HG02588 (cell line): Measurements from ENCODE around the gene PRKAA2.

ENCODE experiments used
- ATAC-seq: cut with Tn5 transposase; IDR thresholded peaks from one replicate; pipeline ENCODE4 v1.9.1; 2021; ENCODE audit warnings: mild to moderate bottlenecking, moderate library complexity; ENCODE audit not compliant: unreplicated experiment

PRKAA2 gene

DNA sequence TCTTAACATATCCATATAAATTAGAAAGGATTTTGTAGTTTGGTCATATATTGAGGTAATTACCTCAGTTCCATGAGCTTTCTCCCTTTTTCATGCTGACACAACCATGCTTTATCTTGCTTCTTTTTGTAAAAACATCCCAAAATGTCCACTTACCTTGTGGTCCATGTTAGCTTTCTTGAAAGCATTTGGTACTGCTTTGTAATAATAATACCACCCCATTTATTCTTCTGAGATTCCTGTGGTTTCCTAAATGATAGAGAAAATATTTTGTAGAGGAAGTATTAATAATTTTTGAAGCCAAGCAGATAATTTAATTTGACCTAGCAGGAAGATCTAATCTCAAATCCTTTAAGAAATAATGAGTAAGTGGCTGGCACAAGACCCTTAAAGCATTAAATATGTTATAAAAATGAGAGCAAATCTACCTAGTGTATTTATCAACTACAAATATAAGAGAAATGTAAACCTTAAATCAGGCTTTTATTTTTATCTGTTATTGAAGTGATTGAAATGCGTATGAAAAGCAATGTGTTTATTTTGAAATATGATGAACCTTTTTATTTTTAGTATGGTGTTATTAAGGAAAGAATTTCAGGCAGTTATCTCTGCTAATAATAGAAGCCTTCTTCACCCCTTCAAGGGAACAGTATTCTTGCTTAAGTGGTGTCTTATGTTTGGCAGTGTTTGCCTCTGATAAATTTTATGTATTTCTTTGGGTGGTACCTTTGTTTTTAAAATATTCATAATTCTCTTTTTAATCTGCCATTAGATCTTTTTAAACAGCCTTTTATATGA, 9.2 kb downstream of the PRKAA2 start:
- ATAC-seq = no peak

GRCh38 chr1:56655991-56656613, 11.0 kb downstream of the PRKAA2 start:
- ATAC-seq = no peak

- ATAC-seq = no peak
Observed at GRCh38 chr1:56658254-56658653, 13.1 kb downstream of the PRKAA2 start.

DNA sequence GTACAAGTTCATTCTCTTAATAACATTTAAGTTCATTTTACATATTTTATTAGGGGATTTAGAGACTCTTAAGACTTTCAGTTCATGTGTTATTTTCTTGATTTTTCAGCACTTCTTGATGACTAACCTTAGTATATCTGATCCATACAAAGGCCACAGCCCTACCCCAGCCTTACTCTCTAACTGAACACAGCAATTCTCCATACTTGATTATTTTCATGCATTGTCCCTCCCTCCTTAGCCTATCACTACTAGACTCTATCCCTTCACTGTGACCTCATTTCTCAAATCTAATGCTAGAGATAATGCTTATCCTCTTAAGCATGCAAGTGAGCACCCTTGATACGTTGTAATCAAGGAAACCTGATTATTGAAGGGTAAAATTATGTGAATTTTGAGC, 15.2 kb downstream of the PRKAA2 start:
- no peak for ATAC-seq

- ATAC-seq = no peak
Observed at GRCh38 chr1:56663846-56664245, 18.7 kb downstream of the PRKAA2 start.

DNA sequence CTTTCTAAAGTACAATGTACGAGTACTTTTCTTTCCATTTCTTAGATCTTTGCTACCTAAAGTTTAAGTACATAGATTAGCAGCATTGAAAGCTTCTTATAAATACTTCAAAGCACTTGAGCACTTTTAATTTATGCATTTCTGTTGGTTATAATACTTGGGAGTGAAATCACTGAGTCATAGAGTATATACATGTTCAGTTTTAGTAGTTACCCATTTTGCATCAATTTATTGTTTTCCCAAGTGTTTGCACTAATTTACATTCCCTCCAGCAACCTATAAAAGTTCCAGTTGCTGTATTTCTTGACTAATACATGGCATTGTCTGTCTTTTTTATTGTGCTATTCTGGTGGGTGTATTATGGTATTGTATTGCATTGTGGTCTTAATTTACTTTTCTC, 20.3 kb downstream of the PRKAA2 start:
- ATAC-seq = no peak

GRCh38 chr1:56666112-56666608, 21.0 kb downstream of the PRKAA2 start:
- no peak for ATAC-seq

- no peak for ATAC-seq
Observed at GRCh38 chr1:56670350-56670749, 25.2 kb downstream of the PRKAA2 start.

- no peak for ATAC-seq
Observed at GRCh38 chr1:56671085-56671484, 26.0 kb downstream of the PRKAA2 start.

DNA sequence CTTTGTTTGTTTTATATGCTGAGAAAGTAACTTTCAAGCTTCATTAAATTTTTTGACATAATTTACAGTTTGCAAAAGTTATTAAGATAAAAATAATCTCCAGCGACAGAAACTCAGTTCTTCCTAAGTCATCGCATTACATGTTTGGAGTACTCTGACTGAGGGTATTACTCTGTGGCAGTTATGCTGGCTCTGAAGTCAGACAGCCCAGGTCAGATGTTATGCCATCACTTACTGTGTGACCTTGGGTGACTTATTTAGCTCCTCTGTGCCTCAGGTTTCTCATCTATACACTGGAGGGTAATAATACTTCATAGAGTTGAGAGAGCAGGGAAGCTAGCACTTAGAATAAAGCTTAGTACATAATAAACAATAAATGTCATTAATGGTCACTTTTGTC, 26.4 kb downstream of the PRKAA2 start:
- no peak for ATAC-seq

- no peak for ATAC-seq
Observed at GRCh38 chr1:56672579-56672978, 27.5 kb downstream of the PRKAA2 start.

DNA sequence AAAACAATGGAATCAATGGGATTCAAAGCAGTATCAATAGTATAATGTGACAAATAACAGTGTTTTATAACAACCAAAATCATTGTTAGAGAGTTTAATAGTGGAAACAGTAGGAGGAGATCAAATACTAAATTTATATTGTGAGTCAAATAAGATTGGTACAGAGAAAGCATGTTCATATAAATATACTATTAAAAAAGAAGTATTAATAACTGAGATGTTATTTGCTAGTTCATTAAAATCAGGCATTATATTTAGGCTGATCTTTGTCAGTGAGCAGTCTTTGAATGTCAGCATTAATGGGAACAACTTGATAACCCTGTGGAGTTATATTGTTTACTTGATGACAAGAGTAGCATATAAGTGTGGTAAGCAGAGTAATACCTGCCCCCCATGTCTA, 30.6 kb downstream of the PRKAA2 start:
- no peak for ATAC-seq

DNA sequence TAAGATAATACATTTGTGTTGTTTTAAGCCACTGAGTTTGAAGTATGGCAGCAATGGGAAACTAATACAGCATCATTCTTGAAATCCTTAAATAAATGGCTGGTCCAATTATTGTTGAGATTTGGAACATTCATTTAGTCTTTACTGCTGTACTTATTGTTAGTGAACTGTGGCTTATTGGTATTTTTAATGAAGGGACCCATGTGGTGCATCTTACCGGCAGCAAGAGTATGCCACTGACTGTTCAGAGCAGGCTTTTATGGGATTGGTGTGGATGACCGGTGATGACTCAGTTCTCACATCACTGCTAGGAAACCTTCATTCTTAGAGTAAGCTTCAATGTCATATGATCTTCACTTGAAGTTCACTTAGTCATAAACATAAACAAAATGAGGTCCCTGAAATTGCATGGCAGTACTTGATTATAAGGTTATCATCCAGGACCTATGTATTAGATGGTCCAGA, 31.5 kb downstream of the PRKAA2 start:
- ATAC-seq = no peak

GRCh38 chr1:56683569-56683968, 38.5 kb downstream of the PRKAA2 start:
- no peak for ATAC-seq

- ATAC-seq = no peak
Observed at GRCh38 chr1:56686169-56686568, 41.1 kb downstream of the PRKAA2 start.

- peak; percentile 74 for ATAC-seq
Observed at GRCh38 chr1:56688522-56689026, 43.5 kb downstream of the PRKAA2 start.

DNA sequence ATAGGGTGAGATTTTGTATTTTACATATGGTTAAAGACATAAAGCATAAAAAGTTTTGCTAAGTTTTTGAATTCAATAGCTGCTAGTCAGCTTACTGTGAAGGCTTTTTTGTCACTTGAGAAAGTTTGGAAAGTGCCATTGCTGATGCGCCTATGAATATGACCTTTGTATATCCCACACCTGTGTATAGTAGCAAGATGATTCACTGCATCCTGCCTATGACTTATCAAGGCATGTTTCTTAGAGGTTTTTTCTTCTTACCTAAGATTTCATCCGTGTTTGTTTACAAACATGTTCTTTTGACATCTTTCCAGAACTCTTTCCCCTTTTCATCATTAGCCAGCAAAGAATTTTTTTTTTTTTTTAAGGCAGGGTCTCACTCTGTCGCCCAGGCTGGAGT, 51.5 kb downstream of the PRKAA2 start:
- no peak for ATAC-seq

DNA sequence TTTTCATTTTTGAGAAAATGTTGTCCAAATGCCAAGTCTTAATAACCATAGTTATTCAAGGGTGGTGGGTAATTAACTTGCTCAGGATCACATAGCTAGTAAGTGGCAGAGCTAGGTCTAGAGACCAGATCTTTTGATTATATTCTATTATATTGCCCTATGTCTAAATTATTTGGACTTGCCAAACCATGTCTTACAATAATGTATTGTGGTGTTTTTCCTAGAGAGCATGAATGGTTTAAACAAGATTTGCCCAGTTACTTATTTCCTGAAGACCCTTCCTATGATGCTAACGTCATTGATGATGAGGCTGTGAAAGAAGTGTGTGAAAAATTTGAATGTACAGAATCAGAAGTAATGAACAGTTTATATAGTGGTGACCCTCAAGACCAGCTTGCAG, 58.6 kb downstream of the PRKAA2 start:
- ATAC-seq = no peak

DNA sequence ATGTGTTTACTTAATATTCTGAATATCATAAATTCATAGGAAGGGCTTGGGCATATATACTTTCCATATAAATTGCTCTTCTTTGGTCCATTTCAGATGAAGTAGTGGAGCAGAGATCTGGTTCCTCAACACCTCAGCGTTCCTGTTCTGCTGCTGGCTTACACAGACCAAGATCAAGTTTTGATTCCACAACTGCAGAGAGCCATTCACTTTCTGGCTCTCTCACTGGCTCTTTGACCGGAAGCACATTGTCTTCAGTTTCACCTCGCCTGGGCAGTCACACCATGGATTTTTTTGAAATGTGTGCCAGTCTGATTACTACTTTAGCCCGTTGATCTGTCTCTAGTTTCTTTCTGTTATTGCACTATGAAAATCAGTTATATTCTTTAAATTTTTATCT, 62.3 kb downstream of the PRKAA2 start:
- no peak for ATAC-seq

DNA sequence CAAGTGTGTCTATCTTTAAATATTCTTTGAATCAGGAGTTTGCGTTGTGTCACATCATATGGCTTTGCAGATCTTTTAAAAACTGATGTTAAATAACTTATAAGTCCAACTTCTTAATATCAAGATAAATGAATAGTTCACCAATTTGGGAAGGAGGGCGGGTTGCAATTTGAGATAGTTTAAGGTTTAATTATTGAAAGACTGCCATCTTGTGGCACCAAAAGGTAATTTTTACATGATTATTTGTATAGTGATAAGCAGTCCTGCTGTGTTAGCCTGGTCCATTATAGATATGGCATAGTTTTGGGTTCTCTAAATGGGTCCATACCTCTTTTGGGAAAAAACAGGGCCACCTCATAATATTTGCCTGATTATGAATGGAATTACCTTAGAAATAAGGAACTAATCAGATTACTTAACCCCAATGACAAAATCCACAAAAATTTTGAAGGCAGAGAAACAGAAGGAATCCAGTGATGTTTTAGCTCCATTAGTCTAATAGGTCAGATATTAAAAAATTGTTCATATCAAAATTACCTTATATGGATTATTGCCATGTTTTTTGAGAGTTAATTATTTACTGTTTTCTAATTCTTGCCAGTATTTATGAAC, 64.3 kb downstream of the PRKAA2 start:
- peak; percentile 60 for ATAC-seq

GRCh38 chr1:56709995-56710394, 64.9 kb downstream of the PRKAA2 start:
- ATAC-seq = no peak

- no peak for ATAC-seq
Observed at GRCh38 chr1:56710646-56711045, 65.5 kb downstream of the PRKAA2 start.
